ENCODE results near the gene GPR37.

The GPR37 gene

DNA sequence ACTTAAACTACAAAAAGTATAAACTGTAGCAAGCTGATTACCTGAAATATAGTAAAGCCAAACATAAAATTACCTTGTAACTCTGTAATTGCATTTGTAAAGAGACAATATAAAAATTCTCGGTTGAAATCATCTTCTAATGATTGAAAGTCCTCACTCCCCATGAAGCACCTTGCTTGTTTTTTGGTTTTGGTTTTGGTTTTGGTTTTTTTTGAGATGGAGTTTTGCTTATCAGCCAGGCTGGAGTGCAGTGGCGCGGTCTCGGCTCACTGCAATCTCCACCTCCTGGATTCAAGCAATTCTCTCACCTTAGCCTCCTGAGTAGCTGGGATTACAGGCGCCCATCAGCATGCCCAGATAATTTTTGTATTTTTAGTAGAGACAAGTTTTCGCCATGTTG lies 33.9 kb upstream of the GPR37 start:
- H4K20me1 ChIP-seq (ENCODE audit: insufficient read depth), result no peaks in the 10 kb centered on the region
- H3K27me3 ChIP-seq (ENCODE audit: insufficient read depth, low read depth), result no peaks in the 10 kb centered on the region
- H3K79me2 ChIP-seq (ENCODE audit: insufficient read depth, low read depth), result no peaks in the 10 kb centered on the region
- no peak overlapping the region for H3K9ac ChIP-seq
- peak overlapping the region; percentile 44 for H2AFZ ChIP-seq (ENCODE audit: low read depth)
- no peak overlapping the region for H3K27ac ChIP-seq
- H3K4me2 ChIP-seq, result no peak overlapping the region
- H3K4me3 ChIP-seq (IDR thresholded peaks at IDR 0.05; ENCODE audit: insufficient read depth, low read depth, low read length), result no peak overlapping the region
- TF ChIP-seq, protein P1, sequence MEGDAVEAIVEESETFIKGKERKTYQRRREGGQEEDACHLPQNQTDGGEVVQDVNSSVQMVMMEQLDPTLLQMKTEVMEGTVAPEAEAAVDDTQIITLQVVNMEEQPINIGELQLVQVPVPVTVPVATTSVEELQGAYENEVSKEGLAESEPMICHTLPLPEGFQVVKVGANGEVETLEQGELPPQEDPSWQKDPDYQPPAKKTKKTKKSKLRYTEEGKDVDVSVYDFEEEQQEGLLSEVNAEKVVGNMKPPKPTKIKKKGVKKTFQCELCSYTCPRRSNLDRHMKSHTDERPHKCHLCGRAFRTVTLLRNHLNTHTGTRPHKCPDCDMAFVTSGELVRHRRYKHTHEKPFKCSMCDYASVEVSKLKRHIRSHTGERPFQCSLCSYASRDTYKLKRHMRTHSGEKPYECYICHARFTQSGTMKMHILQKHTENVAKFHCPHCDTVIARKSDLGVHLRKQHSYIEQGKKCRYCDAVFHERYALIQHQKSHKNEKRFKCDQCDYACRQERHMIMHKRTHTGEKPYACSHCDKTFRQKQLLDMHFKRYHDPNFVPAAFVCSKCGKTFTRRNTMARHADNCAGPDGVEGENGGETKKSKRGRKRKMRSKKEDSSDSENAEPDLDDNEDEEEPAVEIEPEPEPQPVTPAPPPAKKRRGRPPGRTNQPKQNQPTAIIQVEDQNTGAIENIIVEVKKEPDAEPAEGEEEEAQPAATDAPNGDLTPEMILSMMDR (conservative IDR thresholded peaks at IDR 0.05; ENCODE audit: low read depth, low read length), result no peak
- no peaks in the 10 kb centered on the region for H3K4me1 ChIP-seq (ENCODE audit: low read depth, poor library complexity, severe bottlenecking)
- no peaks in the 10 kb centered on the region for H3K36me3 ChIP-seq (ENCODE audit: insufficient read depth)

GRCh38 chr7:124796771-124797170 lies 31.2 kb upstream of the GPR37 start:
- Histone ChIP-seq H4K20me1 (ENCODE audit: insufficient read depth) (no peaks in the 10 kb centered on the region), H3K9ac (no peak overlapping the region), H3K4me3 (IDR thresholded peaks at IDR 0.05; ENCODE audit: insufficient read depth, low read depth, low read length) (no peak overlapping the region), H2AFZ (ENCODE audit: low read depth) (no peak overlapping the region), H3K27ac (no peak overlapping the region), H3K79me2 (ENCODE audit: insufficient read depth, low read depth) (no peaks in the 10 kb centered on the region), H3K4me1 (ENCODE audit: low read depth, poor library complexity, severe bottlenecking) (no peaks in the 10 kb centered on the region), H3K4me2 (no peak overlapping the region), H3K36me3 (ENCODE audit: insufficient read depth) (no peaks in the 10 kb centered on the region), H3K27me3 (ENCODE audit: insufficient read depth, low read depth) (no peaks in the 10 kb centered on the region)
- TF ChIP-seq, protein P1 (conservative IDR thresholded peaks at IDR 0.05; ENCODE audit: low read depth, low read length), result no peak

- Histone ChIP-seq H3K4me3 (IDR thresholded peaks at IDR 0.05; ENCODE audit: insufficient read depth, low read depth, low read length) (no peak overlapping the region), H3K4me2 (no peak overlapping the region), H3K36me3 (ENCODE audit: insufficient read depth) (no peaks in the 10 kb centered on the region), H3K4me1 (ENCODE audit: low read depth, poor library complexity, severe bottlenecking) (no peaks in the 10 kb centered on the region), H3K79me2 (ENCODE audit: insufficient read depth, low read depth) (no peaks in the 10 kb centered on the region), H4K20me1 (ENCODE audit: insufficient read depth) (no peaks in the 10 kb centered on the region), H3K27ac (no peak overlapping the region), H3K27me3 (ENCODE audit: insufficient read depth, low read depth) (no peaks in the 10 kb centered on the region), H2AFZ (ENCODE audit: low read depth) (no peak overlapping the region), H3K9ac (no peak overlapping the region)
- TF ChIP-seq, protein P1 (conservative IDR thresholded peaks at IDR 0.05; ENCODE audit: low read depth, low read length), result no peak
Observed at GRCh38 chr7:124792696-124793095, 27.1 kb upstream of the GPR37 start.

DNA sequence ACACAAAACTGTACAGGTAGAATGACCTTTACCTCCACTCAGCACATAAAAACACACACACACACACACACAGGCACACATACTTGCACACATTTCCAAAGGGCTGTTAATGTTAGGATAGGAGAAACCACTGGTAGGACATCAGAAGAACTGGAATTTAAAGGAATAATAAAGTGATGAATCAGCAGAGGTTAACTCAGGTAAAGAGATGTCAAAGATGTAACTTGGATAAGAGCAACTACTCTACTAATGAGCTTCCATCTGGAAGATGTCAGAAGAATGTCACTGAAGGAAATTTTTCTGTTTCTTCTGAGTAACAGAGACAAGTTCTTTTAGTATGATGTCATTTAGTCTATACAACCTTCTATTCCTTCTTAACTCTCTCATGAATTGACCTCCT lies 26.4 kb upstream of the GPR37 start:
- Histone ChIP-seq H3K27me3 (ENCODE audit: insufficient read depth, low read depth) (no peaks in the 10 kb centered on the region), H3K79me2 (ENCODE audit: insufficient read depth, low read depth) (no peaks in the 10 kb centered on the region), H3K36me3 (ENCODE audit: insufficient read depth) (no peaks in the 10 kb centered on the region), H3K9ac (no peak overlapping the region), H4K20me1 (ENCODE audit: insufficient read depth) (no peaks in the 10 kb centered on the region), H3K4me3 (IDR thresholded peaks at IDR 0.05; ENCODE audit: insufficient read depth, low read depth, low read length) (no peak overlapping the region), H3K27ac (no peak overlapping the region), H3K4me2 (no peak overlapping the region), H2AFZ (ENCODE audit: low read depth) (no peak overlapping the region), H3K4me1 (ENCODE audit: low read depth, poor library complexity, severe bottlenecking) (no peaks in the 10 kb centered on the region)
- TF ChIP-seq, protein P1 (conservative IDR thresholded peaks at IDR 0.05; ENCODE audit: low read depth, low read length), result no peak

All from KMS-11 (cell line).